IMR-90 (cell line): Measurements from ENCODE around the gene NXN. TPM values are rescaled to one million over a fixed set of nuclear protein-coding genes. Genes with fewer than 3 reads are reported as not detected.

Experiments used
- ATAC-seq: fragments of 200-7000 bp; cut with Tn5 transposase; 2 replicates; pipeline ENCODE4 v1.9.1; 2020; ENCODE audit warnings: low read depth, mild to moderate bottlenecking, moderate library complexity
- BruUV-seq: library from RNA; stranded (reverse); fragments of 400-500 nt; replicated peaks from 2 replicates; lab custom pipeline; 2021; lab: Mats Ljungman, UMichigan
- CTCF ChIA-PET: fragments of 300-600 bp; formaldehyde crosslinking; extraction: SDS; loops from one replicate; lab custom pipeline; 2021; ENCODE audit warnings: antibody characterized with exemption; lab: Yijun Ruan, JAX
- POLR2A ChIA-PET: fragments of 300-600 bp; sonication (Branson Sonifier 250); formaldehyde crosslinking; loops from one replicate; lab custom pipeline; 2022; ENCODE audit warnings: antibody characterized with exemption; ENCODE audit not compliant: unreplicated experiment; lab: Charles Lee
- DNase-seq: peaks from one replicate; pipeline ENCODE4 v3.0.0; 2013
- H2AFZ ChIP-seq: replicated peaks from 2 replicates; pipeline ENCODE3; 2013; ENCODE audit warnings: low read length, mild to moderate bottlenecking; ENCODE audit not compliant: poor library complexity
- H2AK5ac ChIP-seq: 2 replicates; pipeline ENCODE4 v1.6.1; 2013; ENCODE audit warnings: low read depth, low read length, inconsistent platforms
- H2AK9ac ChIP-seq: replicated peaks from 2 replicates; pipeline ENCODE3; 2013; ENCODE audit warnings: mild to moderate bottlenecking, low read depth, low read length, moderate library complexity; ENCODE audit not compliant: poor library complexity
- H2BK120ac ChIP-seq: 2 replicates; pipeline ENCODE4 v1.6.1; 2013; ENCODE audit warnings: low read depth, low read length, inconsistent platforms
- H2BK15ac ChIP-seq: 3 replicates; pipeline ENCODE4 v1.6.1; 2013; ENCODE audit warnings: low read depth, low read length, inconsistent platforms
- H2BK20ac ChIP-seq: 2 replicates; pipeline ENCODE4 v1.6.1; 2013; ENCODE audit warnings: low read depth, mild to moderate bottlenecking, inconsistent platforms, low read length, moderate library complexity
- H2BK5ac ChIP-seq: 2 replicates; pipeline ENCODE4 v1.6.1; 2013; ENCODE audit warnings: mild to moderate bottlenecking, low read depth, low read length, inconsistent platforms; ENCODE audit not compliant: poor library complexity, severe bottlenecking
- H3K14ac ChIP-seq: replicated peaks from 2 replicates; pipeline ENCODE4 v1.6.1; 2013; ENCODE audit warnings: low read depth, low read length, inconsistent platforms
- H3K18ac ChIP-seq: 2 replicates; pipeline ENCODE4 v1.6.1; 2013; ENCODE audit warnings: low read depth, low read length, control low read depth
- H3K23ac ChIP-seq: 2 replicates; pipeline ENCODE4 v1.6.1; 2013; ENCODE audit warnings: low read depth, low read length, inconsistent platforms
- H3K27ac ChIP-seq: 2 replicates; pipeline ENCODE4 v1.5.1; 2013; ENCODE audit warnings: mild to moderate bottlenecking, control low read depth, low read length; ENCODE audit not compliant: insufficient read depth
- H3K27me3 ChIP-seq: 2 replicates; pipeline ENCODE4 v1.6.1; 2013; ENCODE audit warnings: low read length; ENCODE audit not compliant: control insufficient read depth, insufficient read depth
- H3K36me3 ChIP-seq: 2 replicates; pipeline ENCODE4 v1.6.1; 2013; ENCODE audit warnings: low read length, mixed read lengths; ENCODE audit not compliant: control insufficient read depth, insufficient read depth
- H3K4ac ChIP-seq: 2 replicates; pipeline ENCODE4 v1.6.1; 2013; ENCODE audit warnings: low read depth, low read length, inconsistent platforms
- H3K4me1 ChIP-seq: 2 replicates; pipeline ENCODE4 v1.6.1; 2013; ENCODE audit warnings: low read length, mixed read lengths; ENCODE audit not compliant: control insufficient read depth, insufficient read depth
- H3K4me2 ChIP-seq: 2 replicates; pipeline ENCODE4 v1.6.1; 2013; ENCODE audit warnings: low read depth, mild to moderate bottlenecking, control low read depth, low read length, moderate library complexity
- H3K4me3 ChIP-seq: 2 replicates; pipeline ENCODE4 v1.5.1; 2013; ENCODE audit warnings: low read depth, mild to moderate bottlenecking, control low read depth, low read length, moderate library complexity; ENCODE audit not compliant: insufficient read depth
- H3K56ac ChIP-seq: 2 replicates; pipeline ENCODE4 v1.6.1; 2013; ENCODE audit warnings: low read length, inconsistent platforms; ENCODE audit not compliant: insufficient read depth; ENCODE audit errors: extremely low read depth
- H3K79me1 ChIP-seq, 2 experiments: 2 replicates each; pipeline ENCODE4 v1.6.1; 2013; ENCODE audit warnings: low read length in 2 of 2, inconsistent platforms in 1 of 2, low read depth in 1 of 2
- H3K9ac ChIP-seq: 2 replicates; pipeline ENCODE4 v1.6.1; 2013; ENCODE audit warnings: low read depth, low read length, control low read depth
- H3K9me1 ChIP-seq: 2 replicates; pipeline ENCODE4 v1.6.1; 2013; ENCODE audit warnings: low read length, inconsistent platforms; ENCODE audit not compliant: insufficient read depth
- H3K9me3 ChIP-seq: 2 replicates; pipeline ENCODE4 v1.6.1; 2013; ENCODE audit warnings: low read length; ENCODE audit not compliant: control insufficient read depth, insufficient read depth
- H4K20me1 ChIP-seq: 2 replicates; pipeline ENCODE4 v1.6.1; 2013; ENCODE audit warnings: low read length, inconsistent platforms; ENCODE audit not compliant: insufficient read depth
- H4K5ac ChIP-seq: 2 replicates; pipeline ENCODE4 v1.6.1; 2013; ENCODE audit warnings: mild to moderate bottlenecking, low read depth, low read length, control low read depth
- H4K8ac ChIP-seq, 2 experiments: 2 replicates each; pipeline ENCODE4 v1.6.1; 2013; ENCODE audit warnings: low read depth in 2 of 2, low read length in 2 of 2, control low read depth in 1 of 2, inconsistent platforms in 1 of 2
- H4K91ac ChIP-seq: 2 replicates; pipeline ENCODE4 v1.6.1; 2013; ENCODE audit warnings: low read depth, low read length, inconsistent platforms; ENCODE audit not compliant: insufficient read depth
- BHLHE40 ChIP-seq: fragments of 150-350 bp; IDR thresholded peaks from 2 replicates; pipeline ENCODE4 v1.6.1; 2016; ENCODE audit warnings: mild to moderate bottlenecking, low read depth, low read length
- CEBPB ChIP-seq: IDR thresholded peaks from 2 replicates; pipeline ENCODE4 v1.6.1; 2012; ENCODE audit warnings: low read depth, low read length, improper control_type of control experiment
- CHD1 ChIP-seq: IDR thresholded peaks from 2 replicates; pipeline ENCODE4 v1.6.1; 2012; ENCODE audit warnings: low read depth, low read length, improper control_type of control experiment
- CTCF ChIP-seq: conservative IDR thresholded peaks from 2 replicates; pipeline ENCODE4 v1.5.1; 2012; ENCODE audit warnings: mild to moderate bottlenecking, low read depth, low read length, improper control_type of control experiment
- ELK1 ChIP-seq: fragments of 150-350 bp; IDR thresholded peaks from 2 replicates; pipeline ENCODE4 v1.6.1; 2016; ENCODE audit warnings: low read depth, mild to moderate bottlenecking, low read length, moderate library complexity, borderline replicate concordance
- FOS ChIP-seq: fragments of 150-350 bp; IDR thresholded peaks from 2 replicates; pipeline ENCODE4 v1.6.1; 2016; ENCODE audit warnings: low read depth, low read length
- MAFK ChIP-seq: IDR thresholded peaks from 2 replicates; pipeline ENCODE4 v1.6.1; 2012; ENCODE audit warnings: low read depth, low read length, improper control_type of control experiment
- MAZ ChIP-seq: IDR thresholded peaks from 2 replicates; pipeline ENCODE4 v1.6.1; 2012; ENCODE audit warnings: low read depth, mild to moderate bottlenecking, low read length, improper control_type of control experiment, moderate library complexity, borderline replicate concordance
- MXI1 ChIP-seq: IDR thresholded peaks from 2 replicates; pipeline ENCODE4 v1.6.1; 2012; ENCODE audit warnings: low read depth, mild to moderate bottlenecking, low read length, moderate library complexity, borderline replicate concordance
- NFE2L2 ChIP-seq: fragments of 150-350 bp; IDR thresholded peaks from 2 replicates; pipeline ENCODE4 v1.6.1; 2016; ENCODE audit warnings: low read depth, mild to moderate bottlenecking, low read length
- POLR2A ChIP-seq: IDR thresholded peaks from 2 replicates; pipeline ENCODE4 v1.6.1; 2012; ENCODE audit warnings: mild to moderate bottlenecking, low read depth, low read length
- RAD21 ChIP-seq: IDR thresholded peaks from 2 replicates; pipeline ENCODE4 v1.6.1; 2012; ENCODE audit warnings: low read length, improper control_type of control experiment
- RCOR1 ChIP-seq: IDR thresholded peaks from 2 replicates; pipeline ENCODE4 v1.6.1; 2012; ENCODE audit warnings: mild to moderate bottlenecking, low read length, improper control_type of control experiment; ENCODE audit not compliant: insufficient replicate concordance
- RFX5 ChIP-seq: IDR thresholded peaks from 2 replicates; pipeline ENCODE4 v1.8.0; 2012; ENCODE audit warnings: low read depth, mild to moderate bottlenecking, low read length, moderate library complexity
- SMC3 ChIP-seq: fragments of 150-350 bp; IDR thresholded peaks from 2 replicates; pipeline ENCODE4 v1.6.1; 2016; ENCODE audit warnings: low read depth, mild to moderate bottlenecking, antibody characterized with exemption, low read length, moderate library complexity
- USF2 ChIP-seq: fragments of 150-350 bp; IDR thresholded peaks from 2 replicates; pipeline ENCODE4 v1.6.1; 2017; ENCODE audit warnings: mild to moderate bottlenecking, antibody characterized with exemption, low read length, low read depth
- WGBS, 2 experiments: methylation state at CpG; one replicate each; pipeline versions ENCODE4 v1.1.5 to v1.1.7; 2013; ENCODE audit warnings: missing lambda C conversion rate in 2 of 2; ENCODE audit not compliant: insufficient read length in 1 of 2; ENCODE audit errors: extremely low coverage in 2 of 2; 5-methylcytosine and 5-hydroxymethylcytosine counted together
- dilution Hi-C: fragments of 300-500 bp; cut with HindIII; formaldehyde crosslinking; loops from one replicate; pipeline ENCODE4 v1.14.3; 2018; ENCODE audit warnings: low sequenced_read_pairs; ENCODE audit not compliant: unreplicated experiment
- in situ Hi-C: fragments of 300-500 bp; cut with MboI; formaldehyde crosslinking; loops from 3 replicates; pipeline ENCODE4 v1.14.3; 2019; ENCODE audit warnings: low sequenced_read_pairs, inconsistent platforms, mixed read lengths
- intact Hi-C: fragments of 100-400 bp; cut with micrococcal nuclease; formaldehyde crosslinking; loops from 2 replicates; pipeline ENCODE4 v1.10.0; 2022
- polyA plus RNA-seq, 3 experiments: library from polyadenylated mRNA; depleted of rRNA; stranded (reverse); fragments of >200 nt; gene quantifications; 2 replicates each; pipeline ENCODE4 v1.2.3, GENCODE V29; 2012; ENCODE audit warnings: low replicate concordance in 1 of 3
- total RNA-seq: library from RNA; depleted of rRNA; stranded (reverse); fragments of >200 nt; gene quantifications from 2 replicates; pipeline ENCODE4 v1.2.3, GENCODE V29; 2012

NXN gene
- total and polyA plus RNA-seq, 2 of the 4 experiments (the other 2 are of a cell fraction) = 52.5 to 116 TPM

- H3K4ac ChIP-seq = no peak overlapping the region
- in situ Hi-C loops (no loop called here), dilution Hi-C loops (no loop called here), intact Hi-C loops (no loop called here)
- H3K56ac ChIP-seq = no peak overlapping the region
- no peak overlapping the region for H2AK9ac ChIP-seq
- H4K91ac ChIP-seq = no peak overlapping the region
- peaks cover 24% of the 10 kb centered on the region for H4K20me1 ChIP-seq
- H3K4me1 ChIP-seq = no peaks in the 10 kb centered on the region
- H3K27me3 ChIP-seq = no peaks in the 10 kb centered on the region
- no peak overlapping the region for H2AFZ ChIP-seq
- no peak for DNase-seq
- WGBS, 2 experiments = 97% methylated on average over 7 of the region's 16 CpGs; no CpG with 5 or more reads in 1 of the 2 experiments
- peaks cover 47% of the 10 kb centered on the region for H3K36me3 ChIP-seq
- H3K79me1 ChIP-seq = peaks cover 0 to 23% of the 10 kb centered on the region in 2 experiments; a peak in 2 of 4 replicates
- H2BK15ac ChIP-seq = no peak overlapping the region
- H3K4me3 ChIP-seq = no peak overlapping the region
- ChIA-PET CTCF (no interaction called here), POLR2A (no interaction called here)
- no TSS peak for BruUV-seq
- no peak overlapping the region for H4K8ac ChIP-seq
- H3K9me1 ChIP-seq = peaks cover 2% of the 10 kb centered on the region; the same call in 1 of the 2 replicates
- H3K9ac ChIP-seq = no peak overlapping the region
- no peak overlapping the region for H4K5ac ChIP-seq
- H3K9me3 ChIP-seq = no peaks in the 10 kb centered on the region
- H2AK5ac ChIP-seq = no peak overlapping the region
- H2BK5ac ChIP-seq = no peak overlapping the region
- H3K14ac ChIP-seq = no peak overlapping the region
- no peak overlapping the region for H2BK120ac ChIP-seq
- no peak overlapping the region for H2BK20ac ChIP-seq
- H3K27ac ChIP-seq = no peak overlapping the region
- TF ChIP-seq POLR2A (no peak), ELK1 (no peak), MXI1 (no peak), SMC3 (no peak), MAZ (no peak), MAFK (no peak), BHLHE40 (no peak), CTCF (no peak), CEBPB (no peak), RCOR1 (no peak), CHD1 (no peak), USF2 (no peak), RAD21 (no peak), RFX5 (no peak), NFE2L2 (no peak), FOS (no peak)
- H3K23ac ChIP-seq = no peak overlapping the region
- ATAC-seq = no peak
- no peak overlapping the region for H3K18ac ChIP-seq
- H3K4me2 ChIP-seq = no peak overlapping the region
Measured at GRCh38 chr17:824378-824777, 155.2 kb downstream of the NXN start.
